Activated T-cell treated with anti-CD3 and anti-CD28 coated beads, Interleukin-2, amount 50 U/mL, for 4 hours (primary cell): ENCODE results near the gene CIDEA. TPM values are rescaled to one million over a fixed set of nuclear protein-coding genes. Genes with fewer than 3 reads are reported as not detected.
A peak's percentile ranks its signal among the peaks of the same experiment; 100 is the strongest.
"Not testable (repeated sequence)": the region's sequence is repeated elsewhere in the genome, so short reads cannot be mapped to it uniquely, and the experiment has no call there.

Experiments used
- ATAC-seq, 2 donors: fragments of 200-7000 bp; cut with Tn5 transposase; one replicate each; pipeline ENCODE4 v1.10.0; 2021
- DNase-seq: peaks from one replicate; pipeline ENCODE4 v3.0.0-alpha.2; 2020
- H3K27me3 Mint-ChIP-seq: one replicate; pipeline ENCODE4 v1.8.0; 2021; ENCODE audit warnings: low read depth, mixed read lengths
- H3K36me3 Mint-ChIP-seq: one replicate; pipeline ENCODE4 v1.8.0; 2022; ENCODE audit warnings: mixed read lengths; ENCODE audit not compliant: insufficient read depth
- H3K4me1 Mint-ChIP-seq: one replicate; pipeline ENCODE4 v1.8.0; 2021; ENCODE audit warnings: low read depth, mixed read lengths
- H3K4me3 Mint-ChIP-seq: one replicate; pipeline ENCODE4 v1.8.0; 2021; ENCODE audit warnings: mild to moderate bottlenecking, moderate library complexity, mixed read lengths
- H3K9me3 Mint-ChIP-seq: one replicate; pipeline ENCODE4 v1.8.0; 2021; ENCODE audit warnings: mixed read lengths
- total RNA-seq, 3 donors: library from RNA; stranded (reverse); gene quantifications; one replicate each; pipeline ENCODE4 v1.2.1, GENCODE V29; 2021

Gene CIDEA, protein sequence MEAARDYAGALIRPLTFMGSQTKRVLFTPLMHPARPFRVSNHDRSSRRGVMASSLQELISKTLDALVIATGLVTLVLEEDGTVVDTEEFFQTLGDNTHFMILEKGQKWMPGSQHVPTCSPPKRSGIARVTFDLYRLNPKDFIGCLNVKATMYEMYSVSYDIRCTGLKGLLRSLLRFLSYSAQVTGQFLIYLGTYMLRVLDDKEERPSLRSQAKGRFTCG
- total RNA-seq: not detected

DNA sequence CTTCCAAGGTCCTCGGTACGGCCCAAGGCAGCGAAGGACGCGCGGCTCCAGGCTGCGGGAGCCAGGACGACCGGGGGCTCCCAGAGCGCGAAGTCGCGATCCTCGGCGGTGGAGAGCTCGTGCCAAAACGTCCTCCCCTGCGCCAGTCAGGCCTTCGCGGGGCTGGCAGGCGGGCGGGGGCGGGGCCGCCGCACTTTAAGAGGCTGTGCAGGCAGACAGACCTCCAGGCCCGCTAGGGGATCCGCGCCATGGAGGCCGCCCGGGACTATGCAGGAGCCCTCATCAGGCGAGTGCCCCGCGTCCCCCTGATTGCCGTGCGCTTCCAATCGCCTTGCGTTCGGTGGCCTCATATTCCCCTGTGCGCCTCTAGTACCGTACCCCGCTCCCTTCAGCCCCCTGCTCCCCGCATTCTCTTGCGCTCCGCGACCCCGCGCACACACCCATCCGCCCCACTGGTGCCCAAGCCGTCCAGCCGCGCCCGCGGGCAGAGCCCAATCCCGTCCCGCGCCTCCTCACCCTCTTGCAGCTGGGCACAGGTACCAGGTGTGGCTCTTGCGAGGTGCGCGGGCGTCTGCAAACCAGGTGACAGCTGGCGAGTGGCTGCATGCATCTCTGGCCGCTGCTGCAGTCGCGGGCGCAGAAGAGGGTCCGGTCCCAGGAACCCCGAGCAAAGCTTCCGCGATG is at the start of gene CIDEA:
Gene CIDEA (plus strand): TSS at position 226 of the 684 bp plus-strand sequence. CDS start 23 bp downstream, at position 249.
- no peaks in the 10 kb centered on the region for H3K4me1 Mint-ChIP-seq
- H3K36me3 Mint-ChIP-seq: no peaks in the 10 kb centered on the region
- no peak for DNase-seq
- ATAC-seq: peak; percentile 28 to 42
- H3K9me3 Mint-ChIP-seq: no peaks in the 10 kb centered on the region
- H3K27me3 Mint-ChIP-seq: peaks cover 68% of the 10 kb centered on the region
- no peak within 1 kb of the TSS for H3K4me3 Mint-ChIP-seq

DNA sequence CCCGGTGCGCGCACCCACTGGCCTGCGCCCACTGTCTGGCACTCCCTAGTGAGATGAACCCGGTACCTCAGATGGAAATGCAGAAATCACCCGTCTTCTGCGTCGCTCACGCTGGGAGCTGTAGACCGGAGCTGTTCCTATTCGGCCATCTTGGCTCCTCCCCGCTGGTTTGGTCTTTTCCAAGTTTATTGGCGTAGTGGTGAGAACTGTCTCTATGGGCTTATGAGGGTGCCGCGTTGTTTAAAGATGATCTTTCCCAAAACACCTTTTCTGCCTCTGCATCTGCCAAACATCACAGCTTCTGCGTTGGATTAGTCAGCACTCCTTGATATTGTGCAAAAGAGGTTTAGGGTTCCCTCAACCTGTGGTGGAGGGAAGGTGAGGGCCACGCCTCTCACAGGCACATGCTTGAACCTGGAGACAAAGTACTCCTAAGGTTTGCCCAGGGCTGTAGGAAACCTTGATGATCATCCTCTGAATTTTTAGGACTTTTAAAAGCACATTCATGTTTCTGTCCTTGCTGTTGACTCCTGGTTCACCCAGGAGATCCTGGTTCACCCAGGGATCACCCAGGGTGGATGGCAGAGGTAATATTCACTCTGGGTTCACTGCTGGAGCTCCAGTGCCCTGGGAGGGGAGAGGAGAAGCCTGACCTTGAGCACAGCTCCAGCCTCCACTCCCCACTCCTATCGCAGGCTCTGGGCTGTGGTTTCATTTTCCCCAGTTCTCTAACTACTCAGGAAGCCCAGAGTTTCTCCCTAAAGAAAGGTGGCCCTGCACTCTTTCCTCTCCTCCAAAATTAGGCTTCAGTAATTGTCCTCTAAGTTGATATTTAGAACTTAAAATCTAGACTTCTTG is 45.6 kb upstream of the CIDEA start:
- H3K4me3 Mint-ChIP-seq, H3K4me1 Mint-ChIP-seq, H3K9me3 Mint-ChIP-seq, H3K27me3 Mint-ChIP-seq, H3K36me3 Mint-ChIP-seq, DNase-seq, ATAC-seq: not testable (repeated sequence)

DNA sequence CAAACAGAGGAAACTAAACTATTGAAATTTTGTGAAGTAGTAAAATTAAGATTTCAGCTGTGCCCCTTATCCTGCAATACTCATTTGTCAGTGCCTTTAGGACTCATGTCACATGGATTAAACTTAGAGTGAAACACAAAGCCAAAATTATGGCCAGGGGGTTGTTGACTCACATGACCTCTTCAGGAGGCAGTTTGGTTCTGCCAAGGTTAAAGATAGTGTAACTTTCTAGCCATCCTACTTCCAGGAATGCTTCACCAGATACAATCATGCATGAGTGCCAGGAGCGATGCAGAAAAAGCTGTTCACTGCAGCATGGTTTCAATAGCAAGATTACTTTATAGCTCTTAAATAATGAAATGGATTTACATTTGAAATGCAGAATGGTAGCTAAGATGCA is 41.9 kb upstream of the CIDEA start:
- not testable (repeated sequence) for H3K9me3 Mint-ChIP-seq, H3K27me3 Mint-ChIP-seq, DNase-seq, H3K36me3 Mint-ChIP-seq, ATAC-seq, H3K4me1 Mint-ChIP-seq, H3K4me3 Mint-ChIP-seq

DNA sequence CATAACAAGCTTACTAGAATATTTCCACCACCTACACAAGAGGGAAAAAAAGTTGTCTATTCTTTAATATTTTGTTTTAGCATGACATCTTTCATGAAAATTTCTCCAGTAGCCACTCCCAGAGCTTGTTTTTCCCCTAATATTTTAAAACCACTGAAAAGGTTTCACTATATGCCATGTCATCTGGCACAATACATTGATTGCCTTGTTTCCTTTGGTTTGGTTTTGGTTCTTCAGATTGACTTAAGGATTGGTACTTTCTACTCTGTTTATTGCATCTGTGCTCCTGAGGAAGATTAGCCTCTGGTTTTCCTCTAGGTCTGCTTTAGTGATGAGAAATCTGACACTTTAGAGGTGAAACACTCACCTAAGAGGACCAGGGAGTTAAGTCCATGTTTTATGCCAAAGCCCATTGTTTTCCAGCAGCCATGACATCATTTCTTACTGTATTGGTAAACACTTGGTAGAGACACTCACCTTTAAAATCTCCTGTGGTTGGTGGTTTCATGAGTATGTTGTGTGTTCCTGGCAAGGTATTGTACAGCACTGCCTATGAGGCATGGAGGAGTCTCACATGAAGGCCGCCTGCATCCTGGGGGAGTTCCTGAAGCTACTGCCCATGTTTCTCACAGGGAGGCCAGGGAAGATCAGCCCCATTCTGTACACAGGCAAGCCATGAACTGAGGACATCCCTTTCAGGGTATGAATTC is 39.7 kb upstream of the CIDEA start:
- not testable (repeated sequence) for H3K4me3 Mint-ChIP-seq, H3K4me1 Mint-ChIP-seq, H3K27me3 Mint-ChIP-seq, H3K9me3 Mint-ChIP-seq, ATAC-seq, DNase-seq, H3K36me3 Mint-ChIP-seq

DNA sequence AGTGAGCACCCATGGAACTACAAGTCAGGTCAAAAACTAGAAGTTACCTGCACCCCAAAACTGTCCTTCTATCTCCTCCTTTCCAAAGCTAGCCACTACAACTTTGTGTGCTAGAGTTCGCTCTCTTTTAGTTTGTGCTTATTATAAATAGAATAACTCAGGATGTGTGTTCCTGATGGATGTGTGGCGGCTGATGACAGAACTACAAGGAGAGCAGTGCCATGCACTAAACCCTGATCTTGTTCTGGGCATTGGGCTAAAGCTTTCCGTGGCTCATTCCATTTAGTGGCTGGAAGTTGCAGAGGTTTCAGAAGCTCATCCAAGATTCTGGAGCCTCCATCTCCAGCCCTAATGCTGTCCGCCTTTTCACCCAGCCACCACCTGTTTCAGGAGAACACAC is 37.7 kb upstream of the CIDEA start:
- not testable (repeated sequence) for ATAC-seq, H3K9me3 Mint-ChIP-seq, H3K36me3 Mint-ChIP-seq

DNA sequence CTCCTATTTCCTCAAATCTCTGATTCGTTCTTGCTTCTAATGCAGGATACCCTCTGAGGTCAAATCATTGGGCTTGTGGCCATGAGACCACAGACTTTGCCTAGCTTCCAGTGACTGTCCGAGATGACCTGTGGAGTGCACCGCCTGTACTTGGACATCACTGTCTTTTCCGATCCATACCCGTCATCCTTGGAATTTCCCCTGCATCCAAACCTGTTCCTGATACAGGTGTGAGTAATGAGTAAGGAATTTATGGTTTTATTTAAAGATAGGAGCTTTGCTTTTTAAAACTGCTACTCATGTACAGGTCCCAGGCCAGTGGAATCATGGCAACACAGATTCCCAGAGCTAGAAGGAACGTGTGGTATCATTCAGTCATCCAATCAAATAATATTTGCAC is 35.6 kb upstream of the CIDEA start:
- not testable (repeated sequence) for DNase-seq, H3K4me1 Mint-ChIP-seq, H3K9me3 Mint-ChIP-seq, ATAC-seq, H3K36me3 Mint-ChIP-seq, H3K27me3 Mint-ChIP-seq, H3K4me3 Mint-ChIP-seq

More for the DNA sequence above, 37.7 kb upstream of the CIDEA start:
- H3K4me1 Mint-ChIP-seq, H3K27me3 Mint-ChIP-seq, DNase-seq, H3K4me3 Mint-ChIP-seq: not testable (repeated sequence)

DNA sequence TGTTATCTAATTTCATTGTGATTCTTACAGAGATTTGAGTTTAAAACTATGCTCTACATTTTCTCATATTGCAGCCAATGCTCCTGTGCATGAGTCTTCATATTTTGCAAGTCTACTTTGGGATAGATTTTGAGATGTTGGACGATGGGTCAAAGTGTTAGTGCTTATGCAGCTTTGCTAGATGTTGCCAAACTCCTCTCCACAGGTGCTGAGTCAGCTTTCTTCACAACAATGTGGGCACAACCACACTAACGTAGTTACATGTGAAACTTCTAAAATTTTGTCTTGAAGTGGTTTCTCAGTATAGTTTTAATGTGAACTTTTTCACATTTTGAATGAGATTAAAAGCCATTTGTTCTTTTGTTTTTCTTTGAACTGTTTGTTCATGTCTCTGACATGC is 32.1 kb upstream of the CIDEA start:
- DNase-seq, H3K4me3 Mint-ChIP-seq, H3K36me3 Mint-ChIP-seq, H3K4me1 Mint-ChIP-seq, H3K9me3 Mint-ChIP-seq, H3K27me3 Mint-ChIP-seq: not testable (repeated sequence)
- peak; percentile 34 to 38 for ATAC-seq

DNA sequence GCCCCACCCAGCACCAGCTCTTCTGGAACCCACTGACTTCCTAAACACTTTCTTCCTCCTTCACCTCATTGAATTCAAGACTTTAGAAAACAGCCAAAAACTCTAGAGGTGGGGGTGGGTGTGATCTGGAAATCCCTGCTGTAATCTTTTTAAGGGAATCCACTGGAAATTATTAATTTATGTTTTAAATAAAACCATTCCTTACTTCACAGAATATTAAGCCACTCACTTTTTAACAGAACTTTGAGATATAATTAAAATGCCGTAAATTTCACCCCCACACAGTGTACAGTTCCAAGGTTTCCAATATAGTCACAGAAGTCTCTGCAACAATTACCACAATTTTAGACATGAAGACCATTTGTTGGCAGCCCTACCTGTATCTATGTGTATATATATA is 30.8 kb upstream of the CIDEA start:
- H3K27me3 Mint-ChIP-seq, H3K4me3 Mint-ChIP-seq, H3K36me3 Mint-ChIP-seq, DNase-seq, ATAC-seq, H3K4me1 Mint-ChIP-seq, H3K9me3 Mint-ChIP-seq: not testable (repeated sequence)

DNA sequence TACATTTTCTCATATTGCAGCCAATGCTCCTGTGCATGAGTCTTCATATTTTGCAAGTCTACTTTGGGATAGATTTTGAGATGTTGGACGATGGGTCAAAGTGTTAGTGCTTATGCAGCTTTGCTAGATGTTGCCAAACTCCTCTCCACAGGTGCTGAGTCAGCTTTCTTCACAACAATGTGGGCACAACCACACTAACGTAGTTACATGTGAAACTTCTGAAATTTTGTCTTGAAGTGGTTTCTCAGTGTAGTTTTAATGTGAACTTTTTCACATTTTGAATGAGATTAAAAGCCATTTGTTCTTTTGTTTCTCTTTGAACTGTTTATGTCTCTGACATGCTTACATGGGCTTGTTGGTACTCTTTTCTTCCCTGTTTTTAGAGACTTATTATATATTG is 27.4 kb upstream of the CIDEA start:
- not testable (repeated sequence) for DNase-seq, H3K4me1 Mint-ChIP-seq, H3K27me3 Mint-ChIP-seq, H3K4me3 Mint-ChIP-seq, H3K9me3 Mint-ChIP-seq, H3K36me3 Mint-ChIP-seq
- ATAC-seq: peak; percentile 21 to 32

DNA sequence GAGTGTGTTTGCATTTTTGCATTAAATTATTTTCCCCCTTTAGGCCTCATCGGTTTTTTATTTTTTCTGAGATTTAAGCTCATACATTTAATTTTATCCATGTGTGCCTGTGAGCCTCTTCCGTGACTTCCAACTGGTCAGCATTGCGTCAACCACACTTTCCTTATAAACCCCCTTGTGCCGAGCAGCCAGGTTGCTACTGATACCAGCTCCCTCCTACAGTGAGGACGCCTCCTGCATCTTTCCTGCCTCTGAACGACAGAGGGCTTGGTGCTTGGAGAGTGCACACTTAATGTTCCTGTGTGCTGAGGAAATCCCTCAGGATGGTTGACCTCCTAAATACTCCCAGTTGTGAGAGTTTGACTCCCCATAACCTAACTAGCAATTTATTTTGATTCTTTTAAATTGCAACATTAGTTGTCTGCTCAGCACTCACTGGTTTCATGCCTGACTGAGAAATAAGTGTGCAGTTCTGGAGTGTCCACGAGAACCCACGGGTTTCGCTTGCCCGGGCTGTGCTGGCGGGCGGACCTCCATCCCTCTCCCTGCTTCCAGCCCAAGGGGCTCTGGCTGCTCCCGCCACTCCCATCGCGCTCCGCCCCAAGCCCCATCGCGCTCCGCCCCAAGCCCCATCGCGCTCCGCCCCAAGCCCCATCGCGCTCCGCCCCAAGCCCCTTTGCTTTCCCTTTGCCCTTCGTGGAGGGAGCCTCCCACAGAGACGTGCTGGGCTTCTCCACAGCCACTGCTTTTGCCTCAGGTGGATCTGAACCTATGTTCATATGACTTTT is 26.6 kb upstream of the CIDEA start:
- not testable (repeated sequence) for H3K4me3 Mint-ChIP-seq, H3K27me3 Mint-ChIP-seq, H3K4me1 Mint-ChIP-seq, DNase-seq, H3K9me3 Mint-ChIP-seq, ATAC-seq, H3K36me3 Mint-ChIP-seq

DNA sequence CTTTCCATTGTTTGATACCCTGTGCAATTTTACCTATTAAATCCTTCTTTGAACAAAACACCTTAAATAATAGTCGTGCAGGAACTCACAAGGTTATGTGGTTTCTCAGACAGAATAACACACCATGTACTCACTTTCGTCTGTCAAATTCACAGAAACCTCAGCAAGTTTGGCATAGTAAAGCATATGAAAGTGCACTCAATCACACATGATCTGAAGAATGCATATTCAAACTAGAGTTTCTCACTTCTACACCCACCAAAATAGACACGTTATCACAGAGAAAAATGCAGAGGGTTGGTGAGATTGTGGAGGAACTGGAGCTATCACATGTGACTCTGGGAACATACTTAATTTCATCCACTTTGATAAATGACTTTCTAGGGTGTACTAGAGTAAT is 25.9 kb upstream of the CIDEA start:
- not testable (repeated sequence) for H3K27me3 Mint-ChIP-seq, H3K4me3 Mint-ChIP-seq, H3K9me3 Mint-ChIP-seq, H3K36me3 Mint-ChIP-seq, DNase-seq, H3K4me1 Mint-ChIP-seq
- peak in 1 of 2 donors; percentile 39 for ATAC-seq

DNA sequence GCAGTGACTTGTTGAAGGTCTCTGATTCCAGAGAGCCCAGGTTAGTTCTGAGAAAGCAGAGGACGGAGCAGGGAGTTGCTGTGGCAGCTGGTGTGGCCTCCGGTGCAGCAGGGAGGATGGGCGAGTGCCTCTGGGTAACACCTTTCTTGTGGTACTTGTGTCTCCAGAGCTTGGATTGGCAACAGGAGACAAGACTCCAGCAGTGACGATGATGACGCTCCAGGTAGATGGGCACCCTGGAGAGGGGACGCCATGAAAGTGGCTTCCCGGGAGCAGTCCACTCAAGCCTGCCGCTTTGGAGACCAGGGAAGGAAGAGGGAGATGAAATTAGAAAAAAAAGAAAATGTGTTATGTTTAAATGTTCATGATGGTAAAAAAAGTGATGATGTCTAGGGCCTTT is 23.6 kb upstream of the CIDEA start:
- H3K4me3 Mint-ChIP-seq, ATAC-seq, H3K36me3 Mint-ChIP-seq, H3K4me1 Mint-ChIP-seq, H3K9me3 Mint-ChIP-seq, DNase-seq, H3K27me3 Mint-ChIP-seq: not testable (repeated sequence)

DNA sequence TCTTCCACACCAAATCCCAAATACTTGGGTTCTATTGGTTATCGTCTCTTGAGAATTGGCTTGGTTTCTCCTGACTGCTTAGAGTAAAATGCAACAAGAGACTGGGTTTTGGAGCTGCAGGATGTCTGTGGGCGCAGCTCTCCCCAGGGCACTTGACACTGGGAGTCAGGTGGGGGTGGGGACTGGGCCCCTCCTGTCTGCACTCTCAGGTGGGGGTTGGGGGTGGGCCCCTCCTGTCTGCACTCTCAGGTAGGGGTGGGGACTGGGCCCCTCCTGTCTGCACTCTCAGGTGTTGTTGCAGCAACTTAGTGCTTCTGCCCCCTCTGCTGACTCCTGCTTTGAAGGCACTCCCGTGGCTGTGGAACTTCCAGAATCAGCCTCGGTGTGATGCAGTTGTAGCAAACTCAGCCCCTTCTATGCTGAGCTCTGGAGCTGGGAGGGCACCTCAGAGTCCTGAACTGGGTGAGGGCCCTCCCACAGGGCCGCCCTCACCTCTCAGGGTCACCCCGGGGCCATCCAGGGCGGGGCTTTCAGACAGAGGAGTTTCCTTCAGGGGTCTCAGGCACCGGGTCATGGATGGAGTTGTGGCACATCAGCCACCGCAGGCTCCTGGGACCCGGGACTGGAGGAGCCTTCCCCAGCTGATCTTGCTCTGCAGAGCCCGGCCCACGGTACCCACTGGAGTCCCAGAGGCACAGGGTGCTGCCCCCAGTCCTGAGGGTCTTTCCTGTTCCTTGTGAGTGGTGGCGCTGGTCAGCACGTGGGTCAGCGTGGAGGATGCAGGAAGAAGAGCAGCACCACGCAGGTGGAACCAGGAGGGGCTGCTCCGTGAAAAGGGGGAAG is 22.9 kb upstream of the CIDEA start:
- H3K4me1 Mint-ChIP-seq: no peaks in the 10 kb centered on the region
- peaks cover 10% of the 10 kb centered on the region for H3K27me3 Mint-ChIP-seq
- no peak for DNase-seq
- no peak for ATAC-seq
- H3K36me3 Mint-ChIP-seq: no peaks in the 10 kb centered on the region
- no peak overlapping the region for H3K4me3 Mint-ChIP-seq
- no peaks in the 10 kb centered on the region for H3K9me3 Mint-ChIP-seq
